IPS-18a (cell line): ENCODE results near the gene FOXP2.

Experiments used
- H3K27ac ChIP-seq: one replicate; pipeline ENCODE4 v1.5.1; 2013; ENCODE audit warnings: low read length
- H3K27me3 ChIP-seq: one replicate; pipeline ENCODE4 v1.6.1; 2013; ENCODE audit warnings: mild to moderate bottlenecking, low read length; ENCODE audit not compliant: control insufficient read depth, insufficient read depth
- H3K36me3 ChIP-seq: one replicate; pipeline ENCODE4 v1.6.1; 2013; ENCODE audit warnings: low read depth, low read length; ENCODE audit not compliant: control insufficient read depth
- H3K4me1 ChIP-seq: one replicate; pipeline ENCODE4 v1.6.1; 2013; ENCODE audit warnings: low read depth, low read length; ENCODE audit not compliant: control insufficient read depth
- H3K4me3 ChIP-seq: one replicate; pipeline ENCODE4 v1.5.1; 2013; ENCODE audit warnings: low read length
- H3K9ac ChIP-seq: one replicate; pipeline ENCODE4 v1.6.1; 2013; ENCODE audit warnings: mild to moderate bottlenecking, low read length, moderate library complexity
- H3K9me3 ChIP-seq: one replicate; pipeline ENCODE4 v1.6.1; 2013; ENCODE audit warnings: low read depth, low read length; ENCODE audit not compliant: control insufficient read depth

Gene FOXP2

GRCh38 chr7:114741911-114742310 lies 327.3 kb downstream of the FOXP2 start:
- H3K27me3 ChIP-seq = no peaks in the 10 kb centered on the region
- no peaks in the 10 kb centered on the region for H3K9me3 ChIP-seq
- H3K9ac ChIP-seq = no peak overlapping the region
- no peaks in the 10 kb centered on the region for H3K36me3 ChIP-seq
- no peaks in the 10 kb centered on the region for H3K4me1 ChIP-seq
- H3K4me3 ChIP-seq = no peak overlapping the region
- H3K27ac ChIP-seq = no peak overlapping the region
